Hepatocyte (in vitro differentiated cells): ENCODE data around the gene SCD5.

Experiments used
- EZH2 ChIP-seq: fragments of 200-600 bp; sonication (generic); IDR thresholded peaks from 2 replicates; pipeline ENCODE4 v1.6.1; 2016; ENCODE audit warnings: antibody characterized with exemption, mild to moderate bottlenecking, borderline replicate concordance
- EZH2phosphoT487 ChIP-seq: fragments of 200-600 bp; sonication (generic); IDR thresholded peaks from one replicate; pipeline ENCODE4 v1.6.1; 2018; ENCODE audit warnings: antibody characterized with exemption, mild to moderate bottlenecking, low read depth, moderate library complexity; ENCODE audit not compliant: unreplicated experiment, severe bottlenecking
- TF ChIP-seq, protein P1 (sequence below): fragments of 200-600 bp; sonication (generic); IDR thresholded peaks from 2 replicates; pipeline ENCODE4 v1.5.1; 2016; ENCODE audit warnings: antibody characterized with exemption, mild to moderate bottlenecking; ENCODE audit not compliant: poor library complexity

- TF ChIP-seq, protein P1, sequence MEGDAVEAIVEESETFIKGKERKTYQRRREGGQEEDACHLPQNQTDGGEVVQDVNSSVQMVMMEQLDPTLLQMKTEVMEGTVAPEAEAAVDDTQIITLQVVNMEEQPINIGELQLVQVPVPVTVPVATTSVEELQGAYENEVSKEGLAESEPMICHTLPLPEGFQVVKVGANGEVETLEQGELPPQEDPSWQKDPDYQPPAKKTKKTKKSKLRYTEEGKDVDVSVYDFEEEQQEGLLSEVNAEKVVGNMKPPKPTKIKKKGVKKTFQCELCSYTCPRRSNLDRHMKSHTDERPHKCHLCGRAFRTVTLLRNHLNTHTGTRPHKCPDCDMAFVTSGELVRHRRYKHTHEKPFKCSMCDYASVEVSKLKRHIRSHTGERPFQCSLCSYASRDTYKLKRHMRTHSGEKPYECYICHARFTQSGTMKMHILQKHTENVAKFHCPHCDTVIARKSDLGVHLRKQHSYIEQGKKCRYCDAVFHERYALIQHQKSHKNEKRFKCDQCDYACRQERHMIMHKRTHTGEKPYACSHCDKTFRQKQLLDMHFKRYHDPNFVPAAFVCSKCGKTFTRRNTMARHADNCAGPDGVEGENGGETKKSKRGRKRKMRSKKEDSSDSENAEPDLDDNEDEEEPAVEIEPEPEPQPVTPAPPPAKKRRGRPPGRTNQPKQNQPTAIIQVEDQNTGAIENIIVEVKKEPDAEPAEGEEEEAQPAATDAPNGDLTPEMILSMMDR, result no peak
- TF ChIP-seq EZH2 (no peak), EZH2phosphoT487 (no peak)
Observed at GRCh38 chr4:82681754-82682153, 116.8 kb downstream of the SCD5 start.
